ENCODE measurements around the gene BHLHE23.

The BHLHE23 gene

GRCh38 chr20:63052571-63053431, 46.0 kb upstream of the BHLHE23 start:
- no peak for DNase-seq (ENCODE audit: low spot score)
- TF ChIP-seq CTCF (IDR thresholded peaks at IDR 0.05; ENCODE audit: extremely low read depth, insufficient read depth, missing control alignments): no peak
- in situ Hi-C loops (cut with MboI; ENCODE audit: low pct_unique_long_range_greater_than_20kb, low sequenced_read_pairs, unreplicated experiment): no loop called here

- in situ Hi-C loops (cut with MboI; ENCODE audit: low pct_unique_long_range_greater_than_20kb, low sequenced_read_pairs, unreplicated experiment): no loop called here
- DNase-seq (ENCODE audit: low spot score): no peak
- TF ChIP-seq CTCF (IDR thresholded peaks at IDR 0.05; ENCODE audit: extremely low read depth, insufficient read depth, missing control alignments): no peak
Observed at GRCh38 chr20:63051911-63052310, 45.1 kb upstream of the BHLHE23 start.

GRCh38 chr20:63051186-63051860, 44.6 kb upstream of the BHLHE23 start:
- in situ Hi-C loops (cut with MboI; ENCODE audit: low pct_unique_long_range_greater_than_20kb, low sequenced_read_pairs, unreplicated experiment): no loop called here
- DNase-seq (ENCODE audit: low spot score): no peak
- no peak for TF ChIP-seq CTCF (IDR thresholded peaks at IDR 0.05; ENCODE audit: extremely low read depth, insufficient read depth, missing control alignments)

- in situ Hi-C loops (cut with MboI; ENCODE audit: low pct_unique_long_range_greater_than_20kb, low sequenced_read_pairs, unreplicated experiment): no loop called here
- no peak for TF ChIP-seq CTCF (IDR thresholded peaks at IDR 0.05; ENCODE audit: extremely low read depth, insufficient read depth, missing control alignments)
- DNase-seq (ENCODE audit: low spot score): no peak
Observed at GRCh38 chr20:63050406-63050805, 43.6 kb upstream of the BHLHE23 start.

- in situ Hi-C loops (cut with MboI; ENCODE audit: low pct_unique_long_range_greater_than_20kb, low sequenced_read_pairs, unreplicated experiment): no loop called here
Observed at GRCh38 chr20:63049561-63050221, 42.9 kb upstream of the BHLHE23 start.

More at GRCh38 chr20:63049561-63050221, 42.9 kb upstream of the BHLHE23 start:
- no peak for DNase-seq (ENCODE audit: low spot score)
- TF ChIP-seq CTCF (IDR thresholded peaks at IDR 0.05; ENCODE audit: extremely low read depth, insufficient read depth, missing control alignments): no peak
